WTC11 (cell line): ENCODE measurements around the gene OR2AE1. TPM values are rescaled to one million over a fixed set of nuclear protein-coding genes. Genes with fewer than 3 reads are reported as not detected.

ENCODE experiments used
- ATAC-seq: fragments of 200-7000 bp; cut with Tn5 transposase; 2 replicates; pipeline ENCODE4 v1.10.0; 2021; ENCODE audit warnings: mild to moderate bottlenecking, moderate library complexity
- CTCF ChIA-PET: fragments of 300-600 bp; sonication (Branson Sonifier 250); formaldehyde crosslinking; loops from one replicate; lab custom pipeline; 2021; ENCODE audit warnings: antibody characterized with exemption; lab: Charles Lee
- POLR2A ChIA-PET: fragments of 350-600 bp; sonication (Branson Sonifier 250); formaldehyde crosslinking; loops from one replicate; lab custom pipeline; 2021; ENCODE audit warnings: antibody characterized with exemption; lab: Charles Lee
- DNase-seq: peaks from one replicate; pipeline ENCODE4 v3.0.0; 2021; ENCODE audit warnings: low spot score
- H3K27ac Mint-ChIP-seq: 2 replicates; pipeline ENCODE4 v1.8.0; 2021; ENCODE audit warnings: mixed read lengths
- H3K27me3 Mint-ChIP-seq: 2 replicates; pipeline ENCODE4 v1.8.0; 2021; ENCODE audit warnings: low read depth, mild to moderate bottlenecking, moderate library complexity, mixed read lengths
- H3K36me3 Mint-ChIP-seq: 2 replicates; pipeline ENCODE4 v1.8.0; 2021; ENCODE audit warnings: mixed read lengths
- H3K4me1 Mint-ChIP-seq: 2 replicates; pipeline ENCODE4 v1.8.0; 2022; ENCODE audit warnings: mixed read lengths
- H3K4me3 Mint-ChIP-seq: 2 replicates; pipeline ENCODE4 v1.8.0; 2021; ENCODE audit warnings: mild to moderate bottlenecking, moderate library complexity, mixed read lengths
- H3K9me3 Mint-ChIP-seq: 2 replicates; pipeline ENCODE4 v1.8.0; 2021; ENCODE audit warnings: mixed read lengths
- ATF1 ChIP-seq: sonication (generic); formaldehyde crosslinking; IDR thresholded peaks from 2 replicates; pipeline ENCODE4 v1.8.1; 2023; ENCODE audit warnings: mild to moderate bottlenecking, moderate library complexity, missing genetic modification reagents
- E2F5 ChIP-seq: sonication (generic); formaldehyde crosslinking; IDR thresholded peaks from 2 replicates; pipeline ENCODE4 v1.8.1; 2022; ENCODE audit warnings: mild to moderate bottlenecking, moderate library complexity, missing genetic modification reagents
- ETV6 ChIP-seq: sonication (generic); formaldehyde crosslinking; IDR thresholded peaks from 2 replicates; pipeline ENCODE4 v1.8.1; 2022; ENCODE audit warnings: mild to moderate bottlenecking, missing genetic modification reagents
- IRF1 ChIP-seq: sonication (generic); formaldehyde crosslinking; IDR thresholded peaks from 2 replicates; pipeline ENCODE4 v1.8.0; 2023; ENCODE audit warnings: missing genetic modification reagents
- IRF2 ChIP-seq: sonication (generic); formaldehyde crosslinking; IDR thresholded peaks from 2 replicates; pipeline ENCODE4 v1.8.0; 2022; ENCODE audit warnings: low read depth, missing genetic modification reagents, borderline replicate concordance
- JAZF1 ChIP-seq: fragments of 250-450 bp; sonication (Bioruptor Pico); IDR thresholded peaks from 2 replicates; pipeline ENCODE4 v1.9.0; 2021; ENCODE audit warnings: moderate library complexity, mild to moderate bottlenecking, inconsistent platforms
- KAT7 ChIP-seq: sonication (generic); formaldehyde crosslinking; IDR thresholded peaks from 2 replicates; pipeline ENCODE4 v1.8.1; 2023; ENCODE audit warnings: missing genetic modification reagents, mild to moderate bottlenecking, borderline replicate concordance
- NFYB ChIP-seq: sonication (generic); formaldehyde crosslinking; conservative IDR thresholded peaks from 2 replicates; pipeline ENCODE4 v1.8.0; 2022; ENCODE audit warnings: low read depth, missing genetic modification reagents
- NR1H2 ChIP-seq: sonication (generic); formaldehyde crosslinking; IDR thresholded peaks from 2 replicates; pipeline ENCODE4 v1.9.0; 2021; ENCODE audit warnings: mild to moderate bottlenecking, moderate library complexity, missing genetic modification reagents
- SOX15 ChIP-seq: fragments of 250-450 bp; sonication (Bioruptor Pico); IDR thresholded peaks from 2 replicates; pipeline ENCODE4 v1.9.0; 2021; ENCODE audit warnings: mild to moderate bottlenecking
- STAT6 ChIP-seq: sonication (generic); formaldehyde crosslinking; conservative IDR thresholded peaks from 2 replicates; pipeline ENCODE4 v1.8.1; 2023; ENCODE audit warnings: mild to moderate bottlenecking, low read depth, missing genetic modification reagents, moderate library complexity
- ZMAT4 ChIP-seq: fragments of 250-450 bp; sonication (Bioruptor Pico); IDR thresholded peaks from 2 replicates; pipeline ENCODE4 v1.9.0; 2021; ENCODE audit warnings: mild to moderate bottlenecking
- ZNF232 ChIP-seq: sonication (generic); formaldehyde crosslinking; IDR thresholded peaks from 2 replicates; pipeline ENCODE4 v1.8.0; 2022; ENCODE audit warnings: mild to moderate bottlenecking, missing genetic modification reagents
- ZNF317 ChIP-seq: sonication (generic); formaldehyde crosslinking; IDR thresholded peaks from 2 replicates; pipeline ENCODE4 v1.8.1; 2023; ENCODE audit warnings: low read depth, mild to moderate bottlenecking, moderate library complexity, missing genetic modification reagents, borderline replicate concordance
- ZNF396 ChIP-seq: fragments of 250-450 bp; sonication (Bioruptor Pico); IDR thresholded peaks from 2 replicates; pipeline ENCODE4 v1.8.0; 2021; ENCODE audit warnings: mild to moderate bottlenecking, moderate library complexity, borderline replicate concordance
- ZNF671 ChIP-seq: fragments of 250-450 bp; sonication (Bioruptor Pico); IDR thresholded peaks from 2 replicates; pipeline ENCODE4 v1.8.0; 2021; ENCODE audit warnings: mild to moderate bottlenecking
- total RNA-seq: library from RNA; stranded (reverse); gene quantifications from 3 replicates; pipeline ENCODE4 v1.2.3, GENCODE V29; 2021
- TF ChIP-seq, protein P1 (sequence below): fragments of 250-450 bp; sonication (Bioruptor Pico); IDR thresholded peaks from 2 replicates; pipeline ENCODE4 v1.9.0; 2021; ENCODE audit warnings: moderate library complexity, mild to moderate bottlenecking, inconsistent platforms, borderline replicate concordance
- TF ChIP-seq, protein P2 (sequence below): fragments of 250-450 bp; sonication (Bioruptor Pico); IDR thresholded peaks from 2 replicates; pipeline ENCODE4 v2.1.2; 2022; ENCODE audit warnings: mild to moderate bottlenecking, moderate library complexity
- TF ChIP-seq, protein P3 (sequence below): sonication (generic); formaldehyde crosslinking; IDR thresholded peaks from 2 replicates; pipeline ENCODE4 v1.8.0; 2022; ENCODE audit warnings: mild to moderate bottlenecking, missing genetic modification reagents
- TF ChIP-seq, protein P4 (sequence below): sonication (generic); formaldehyde crosslinking; IDR thresholded peaks from 2 replicates; pipeline ENCODE4 v1.8.1; 2022; ENCODE audit warnings: mild to moderate bottlenecking, missing genetic modification reagents, moderate library complexity, borderline replicate concordance
- TF ChIP-seq, protein P5 (sequence below): fragments of 250-450 bp; sonication (Bioruptor Pico); IDR thresholded peaks from 2 replicates; pipeline ENCODE4 v1.9.0; 2021; ENCODE audit warnings: mild to moderate bottlenecking, borderline replicate concordance

Gene OR2AE1
- total RNA-seq, 1 experiment from 2014 or later: 0.15 TPM

- POLR2A ChIA-PET: no interaction called here
- Mint-ChIP-seq H3K4me1 (no peaks in the 10 kb centered on the region), H3K27ac (no peak overlapping the region)
- ATAC-seq: no peak
- TF ChIP-seq IRF1 (CRISPR knock-in tag): no peak
- no peak for TF ChIP-seq STAT6 (CRISPR knock-in tag)
- TF ChIP-seq, protein P1, sequence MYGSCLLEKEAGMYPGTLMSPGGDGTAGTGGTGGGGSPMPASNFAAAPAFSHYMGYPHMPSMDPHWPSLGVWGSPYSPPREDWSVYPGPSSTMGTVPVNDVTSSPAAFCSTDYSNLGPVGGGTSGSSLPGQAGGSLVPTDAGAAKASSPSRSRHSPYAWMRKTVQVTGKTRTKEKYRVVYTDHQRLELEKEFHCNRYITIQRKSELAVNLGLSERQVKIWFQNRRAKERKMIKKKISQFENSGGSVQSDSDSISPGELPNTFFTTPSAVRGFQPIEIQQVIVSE: no peak
- TF ChIP-seq E2F5 (CRISPR knock-in tag): no peak
- no peak for TF ChIP-seq ZNF396 (CRISPR knock-in tag)
- TF ChIP-seq ETV6 (CRISPR knock-in tag): no peak
- TF ChIP-seq ZNF671 (CRISPR knock-in tag): no peak
- no peak for TF ChIP-seq SOX15 (CRISPR knock-in tag)
- TF ChIP-seq, protein P2, sequence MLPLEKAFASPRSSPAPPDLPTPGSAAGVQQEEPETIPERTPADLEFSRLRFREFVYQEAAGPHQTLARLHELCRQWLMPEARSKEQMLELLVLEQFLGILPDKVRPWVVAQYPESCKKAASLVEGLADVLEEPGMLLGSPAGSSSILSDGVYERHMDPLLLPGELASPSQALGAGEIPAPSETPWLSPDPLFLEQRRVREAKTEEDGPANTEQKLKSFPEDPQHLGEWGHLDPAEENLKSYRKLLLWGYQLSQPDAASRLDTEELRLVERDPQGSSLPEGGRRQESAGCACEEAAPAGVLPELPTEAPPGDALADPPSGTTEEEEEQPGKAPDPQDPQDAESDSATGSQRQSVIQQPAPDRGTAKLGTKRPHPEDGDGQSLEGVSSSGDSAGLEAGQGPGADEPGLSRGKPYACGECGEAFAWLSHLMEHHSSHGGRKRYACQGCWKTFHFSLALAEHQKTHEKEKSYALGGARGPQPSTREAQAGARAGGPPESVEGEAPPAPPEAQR (CRISPR knock-in tag): no peak
- no peak for TF ChIP-seq JAZF1 (CRISPR knock-in tag)
- TF ChIP-seq NFYB (CRISPR knock-in tag): no peak
- TF ChIP-seq ZNF232: no peak
- TF ChIP-seq ATF1: no peak
- no peak for TF ChIP-seq NR1H2 (CRISPR knock-in tag)
- TF ChIP-seq, protein P3, sequence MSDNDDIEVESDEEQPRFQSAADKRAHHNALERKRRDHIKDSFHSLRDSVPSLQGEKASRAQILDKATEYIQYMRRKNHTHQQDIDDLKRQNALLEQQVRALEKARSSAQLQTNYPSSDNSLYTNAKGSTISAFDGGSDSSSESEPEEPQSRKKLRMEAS (CRISPR knock-in tag): no peak
- TF ChIP-seq ZNF317 (CRISPR knock-in tag): no peak
- no peak for TF ChIP-seq KAT7 (CRISPR knock-in tag)
- TF ChIP-seq, all 79 proteins: peak for 0
- Mint-ChIP-seq H3K9me3 (peaks cover 4% of the 10 kb centered on the region; the same call in 1 of the 2 replicates), H3K27me3 (no peaks in the 10 kb centered on the region; the same call in none of the 2 replicates), H3K4me3 (no peak overlapping the region), H3K36me3 (no peaks in the 10 kb centered on the region)
- CTCF ChIA-PET: no interaction called here
- DNase-seq: no peak
Observed at GRCh38 chr7:99855236-99855635, 21.6 kb downstream of the OR2AE1 start.

DNA sequence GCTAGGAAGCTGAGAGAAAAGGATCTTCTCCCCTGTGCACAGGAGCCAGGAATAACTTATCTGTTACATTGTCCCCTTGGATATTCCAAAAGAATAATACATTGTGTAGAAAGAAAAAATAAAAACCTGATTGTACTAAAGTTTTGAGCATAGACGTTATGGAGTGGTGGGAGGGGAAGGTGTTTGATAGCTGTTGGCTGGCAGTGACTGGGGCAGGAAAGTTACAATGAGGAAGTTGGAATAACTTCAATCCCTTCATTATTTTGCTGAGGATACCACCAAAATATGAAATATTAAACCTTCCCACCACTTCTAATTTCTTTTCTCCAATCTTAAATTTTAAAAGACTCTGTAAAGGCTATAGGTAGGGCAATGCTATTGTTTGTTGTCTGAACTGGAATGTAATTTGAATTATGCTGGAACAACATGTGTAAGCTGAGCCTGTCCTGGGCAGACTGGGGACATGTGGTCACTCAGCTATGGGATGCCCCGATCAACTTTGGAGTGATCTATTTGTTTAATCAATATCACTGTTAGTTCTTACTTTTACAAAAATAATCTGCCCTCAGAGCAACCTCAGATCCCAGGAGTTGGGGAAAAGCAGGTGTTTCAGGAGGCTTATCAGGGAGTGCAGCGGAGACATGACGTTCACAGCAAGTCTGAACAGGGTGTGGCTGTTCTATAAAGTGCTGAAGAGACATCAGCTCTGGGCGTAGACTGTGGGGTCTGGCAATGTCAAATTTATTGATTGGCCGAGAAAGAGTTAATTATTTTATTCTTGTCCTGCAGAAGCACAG lies 28.2 kb downstream of the OR2AE1 start:
- no peaks in the 10 kb centered on the region; the same call in 1 of the 2 replicates for H3K27me3 Mint-ChIP-seq
- peaks cover 10% of the 10 kb centered on the region for H3K4me1 Mint-ChIP-seq
- POLR2A ChIA-PET: interaction anchor here (0.7 kb wide), 1 partner anchor 44 kb away, joined by 3 read pairs; no protein-coding TSS in a partner anchor
- no peak overlapping the region for H3K27ac Mint-ChIP-seq
- H3K36me3 Mint-ChIP-seq: no peaks in the 10 kb centered on the region
- no peak for ATAC-seq
- CTCF ChIA-PET: no interaction called here
- no peaks in the 10 kb centered on the region for H3K9me3 Mint-ChIP-seq
- H3K4me3 Mint-ChIP-seq: no peak overlapping the region
- DNase-seq: no peak
- TF ChIP-seq, protein P4, sequence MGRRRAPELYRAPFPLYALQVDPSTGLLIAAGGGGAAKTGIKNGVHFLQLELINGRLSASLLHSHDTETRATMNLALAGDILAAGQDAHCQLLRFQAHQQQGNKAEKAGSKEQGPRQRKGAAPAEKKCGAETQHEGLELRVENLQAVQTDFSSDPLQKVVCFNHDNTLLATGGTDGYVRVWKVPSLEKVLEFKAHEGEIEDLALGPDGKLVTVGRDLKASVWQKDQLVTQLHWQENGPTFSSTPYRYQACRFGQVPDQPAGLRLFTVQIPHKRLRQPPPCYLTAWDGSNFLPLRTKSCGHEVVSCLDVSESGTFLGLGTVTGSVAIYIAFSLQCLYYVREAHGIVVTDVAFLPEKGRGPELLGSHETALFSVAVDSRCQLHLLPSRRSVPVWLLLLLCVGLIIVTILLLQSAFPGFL (CRISPR knock-in tag): no peak
- TF ChIP-seq ATF1 (no peak), SOX15 (CRISPR knock-in tag) (no peak), ZMAT4 (no peak), ZNF317 (CRISPR knock-in tag) (no peak), IRF2 (CRISPR knock-in tag) (no peak)
- TF ChIP-seq, protein P5, sequence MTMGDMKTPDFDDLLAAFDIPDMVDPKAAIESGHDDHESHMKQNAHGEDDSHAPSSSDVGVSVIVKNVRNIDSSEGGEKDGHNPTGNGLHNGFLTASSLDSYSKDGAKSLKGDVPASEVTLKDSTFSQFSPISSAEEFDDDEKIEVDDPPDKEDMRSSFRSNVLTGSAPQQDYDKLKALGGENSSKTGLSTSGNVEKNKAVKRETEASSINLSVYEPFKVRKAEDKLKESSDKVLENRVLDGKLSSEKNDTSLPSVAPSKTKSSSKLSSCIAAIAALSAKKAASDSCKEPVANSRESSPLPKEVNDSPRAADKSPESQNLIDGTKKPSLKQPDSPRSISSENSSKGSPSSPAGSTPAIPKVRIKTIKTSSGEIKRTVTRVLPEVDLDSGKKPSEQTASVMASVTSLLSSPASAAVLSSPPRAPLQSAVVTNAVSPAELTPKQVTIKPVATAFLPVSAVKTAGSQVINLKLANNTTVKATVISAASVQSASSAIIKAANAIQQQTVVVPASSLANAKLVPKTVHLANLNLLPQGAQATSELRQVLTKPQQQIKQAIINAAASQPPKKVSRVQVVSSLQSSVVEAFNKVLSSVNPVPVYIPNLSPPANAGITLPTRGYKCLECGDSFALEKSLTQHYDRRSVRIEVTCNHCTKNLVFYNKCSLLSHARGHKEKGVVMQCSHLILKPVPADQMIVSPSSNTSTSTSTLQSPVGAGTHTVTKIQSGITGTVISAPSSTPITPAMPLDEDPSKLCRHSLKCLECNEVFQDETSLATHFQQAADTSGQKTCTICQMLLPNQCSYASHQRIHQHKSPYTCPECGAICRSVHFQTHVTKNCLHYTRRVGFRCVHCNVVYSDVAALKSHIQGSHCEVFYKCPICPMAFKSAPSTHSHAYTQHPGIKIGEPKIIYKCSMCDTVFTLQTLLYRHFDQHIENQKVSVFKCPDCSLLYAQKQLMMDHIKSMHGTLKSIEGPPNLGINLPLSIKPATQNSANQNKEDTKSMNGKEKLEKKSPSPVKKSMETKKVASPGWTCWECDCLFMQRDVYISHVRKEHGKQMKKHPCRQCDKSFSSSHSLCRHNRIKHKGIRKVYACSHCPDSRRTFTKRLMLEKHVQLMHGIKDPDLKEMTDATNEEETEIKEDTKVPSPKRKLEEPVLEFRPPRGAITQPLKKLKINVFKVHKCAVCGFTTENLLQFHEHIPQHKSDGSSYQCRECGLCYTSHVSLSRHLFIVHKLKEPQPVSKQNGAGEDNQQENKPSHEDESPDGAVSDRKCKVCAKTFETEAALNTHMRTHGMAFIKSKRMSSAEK (CRISPR knock-in tag): no peak
